Liver (tissue), 9 donors: ENCODE results near the gene SLC14A1. TPM values are rescaled to one million over a fixed set of nuclear protein-coding genes. Genes with fewer than 3 reads are reported as not detected.

Experiments
- DNase-seq: peaks from one replicate; pipeline ENCODE4 v3.0.0-alpha.2; 2017; ENCODE audit warnings: low spot score
- H3K27ac ChIP-seq, 2 donors: one replicate each; pipeline ENCODE4 v1.7.0; 2013; ENCODE audit warnings: inconsistent platforms in 2 of 2, low read length in 2 of 2, control low read depth in 1 of 2, low read depth in 1 of 2, mild to moderate bottlenecking in 1 of 2
- H3K27me3 ChIP-seq, 4 donors: one replicate each; pipeline versions ENCODE4 v1.6.1 to v1.7.0; 2013; ENCODE audit warnings: low read length in 3 of 4, inconsistent platforms in 1 of 4, mild to moderate bottlenecking in 1 of 4, moderate library complexity in 1 of 4; ENCODE audit not compliant: control insufficient read depth in 4 of 4, insufficient read depth in 4 of 4
- H3K36me3 ChIP-seq, 4 donors: one replicate each; pipeline versions ENCODE4 v1.6.1 to v1.7.0; 2013; ENCODE audit warnings: low read length in 3 of 4, mild to moderate bottlenecking in 3 of 4, low read depth in 1 of 4, moderate library complexity in 1 of 4; ENCODE audit not compliant: control insufficient read depth in 4 of 4, insufficient read depth in 3 of 4
- H3K4me1 ChIP-seq, 4 donors: one replicate each; pipeline versions ENCODE4 v1.6.1 to v1.7.0; 2013; ENCODE audit warnings: low read length in 3 of 4, mild to moderate bottlenecking in 3 of 4, moderate library complexity in 1 of 4; ENCODE audit not compliant: control insufficient read depth in 4 of 4, insufficient read depth in 4 of 4
- H3K4me3 ChIP-seq, 3 donors: one replicate each; pipeline versions ENCODE4 v1.6.1 to v1.7.0; 2013; ENCODE audit warnings: low read length in 3 of 3, control low read depth in 1 of 3, low read depth in 1 of 3, mild to moderate bottlenecking in 1 of 3
- H3K9ac ChIP-seq, 2 donors: one replicate each; pipeline ENCODE4 v1.7.0; 2013; ENCODE audit warnings: low read length in 2 of 2, mild to moderate bottlenecking in 2 of 2, moderate library complexity in 2 of 2, control low read depth in 1 of 2, low read depth in 1 of 2
- H3K9me3 ChIP-seq, 4 donors: one replicate each; pipeline versions ENCODE4 v1.6.1 to v1.7.0; 2013; ENCODE audit warnings: low read length in 3 of 4; ENCODE audit not compliant: control insufficient read depth in 4 of 4
- EGR1 ChIP-seq, 2 donors: IDR thresholded peaks; 2 replicates each; pipeline ENCODE4 v1.6.1; 2016 to 2018; ENCODE audit warnings: antibody characterized with exemption in 2 of 2, low read depth in 2 of 2
- FOXA1 ChIP-seq: IDR thresholded peaks from 2 replicates; pipeline ENCODE4 v1.6.1; 2016; ENCODE audit warnings: antibody characterized with exemption
- FOXA2 ChIP-seq: IDR thresholded peaks from 2 replicates; pipeline ENCODE4 v1.6.1; 2016; ENCODE audit warnings: antibody characterized with exemption
- GABPA ChIP-seq, 2 donors: IDR thresholded peaks in 1 of 2; conservative IDR thresholded peaks in 1 of 2; 2 replicates each; pipeline ENCODE4 v1.6.1; 2016; ENCODE audit warnings: antibody characterized with exemption in 2 of 2, mild to moderate bottlenecking in 1 of 2, moderate library complexity in 1 of 2
- HNF4A ChIP-seq, 2 donors: conservative IDR thresholded peaks; 2 replicates each; pipeline ENCODE4 v1.6.1; 2016; ENCODE audit warnings: antibody characterized with exemption in 2 of 2, mild to moderate bottlenecking in 2 of 2
- NR2F2 ChIP-seq: IDR thresholded peaks from 2 replicates; pipeline ENCODE4 v1.6.1; 2016; ENCODE audit warnings: antibody characterized with exemption
- RXRA ChIP-seq, 2 donors: IDR thresholded peaks; 2 replicates each; pipeline ENCODE4 v1.6.1; 2017 to 2018; ENCODE audit warnings: antibody characterized with exemption in 2 of 2, mild to moderate bottlenecking in 1 of 2
- SP1 ChIP-seq: IDR thresholded peaks from 2 replicates; pipeline ENCODE4 v1.6.1; 2018; ENCODE audit warnings: antibody characterized with exemption, mild to moderate bottlenecking
- YY1 ChIP-seq: IDR thresholded peaks from 2 replicates; pipeline ENCODE4 v1.6.1; 2016; ENCODE audit warnings: antibody characterized with exemption, mild to moderate bottlenecking
- WGBS: extraction: QIAGEN DNeasy Blood & Tissue Kit; methylation state at CpG from one replicate; pipeline ENCODE4 v1.1.7; 2013; 5-methylcytosine and 5-hydroxymethylcytosine counted together
- polyA plus RNA-seq, 2 donors: library from polyadenylated mRNA; stranded (reverse) in 1 of 2; unstranded in 1 of 2; fragments of 200-250 nt in 1 of 2; fragments of >200 nt in 1 of 2; fragmentation: Nextera tagmentation in 1 of 2; extraction: Ambion mirVana in 1 of 2; gene quantifications; one replicate each; pipeline versions ENCODE4 v1.2.1 to v1.2.3, GENCODE V29; 2013 to 2015
- total RNA-seq, 2 donors: library from RNA; depleted of rRNA; stranded (reverse); fragments of >200 nt; gene quantifications; one replicate each; pipeline ENCODE4 v1.2.3, GENCODE V29; 2014
- TF ChIP-seq, protein P1 (sequence below): IDR thresholded peaks from 2 replicates; pipeline ENCODE4 v1.6.1; 2016; ENCODE audit warnings: antibody characterized with exemption
- TF ChIP-seq, protein P2 (sequence below): IDR thresholded peaks from 2 replicates; pipeline ENCODE4 v1.6.1; 2016; ENCODE audit warnings: antibody characterized with exemption
- TF ChIP-seq, protein P3 (sequence below): IDR thresholded peaks from 2 replicates; pipeline ENCODE4 v1.6.1; 2016; ENCODE audit warnings: antibody characterized with exemption
- donor health status: healthy.
- donor health status: healthy.
- donor health status: healthy.
- donor health status: healthy.
- donor health status: healthy.

Gene SLC14A1
- total and polyA plus RNA-seq, 4 donors, result 0.56 to 96.7 (median 0.80) TPM

DNA sequence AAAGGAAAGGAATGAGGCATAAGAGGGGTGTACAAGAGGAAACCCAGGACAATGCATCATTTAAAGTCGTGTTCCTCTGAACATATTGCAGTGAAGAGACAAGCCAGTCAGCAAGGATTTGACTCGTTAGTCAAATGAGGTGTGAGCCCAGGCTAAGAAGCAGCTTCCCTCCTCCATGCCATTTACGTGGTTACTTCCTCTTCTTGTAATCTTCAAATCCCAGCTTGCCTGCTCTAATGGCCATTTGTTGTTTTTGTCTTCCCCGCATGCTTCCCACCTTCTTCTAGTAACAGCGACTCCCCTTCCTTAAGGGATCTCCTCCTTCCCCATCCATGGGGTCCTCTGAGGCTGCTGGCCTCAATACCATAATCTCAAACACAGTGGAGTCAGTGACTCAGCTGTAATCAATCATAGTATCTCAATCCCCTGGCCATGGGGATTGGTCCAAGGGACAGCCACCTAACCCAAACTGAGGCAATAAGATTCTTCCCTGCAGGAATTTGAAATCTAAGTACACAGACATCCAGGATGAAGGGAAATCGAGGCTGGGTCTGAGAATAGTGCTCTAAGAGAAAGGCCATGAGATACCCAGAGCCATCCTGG is 37.6 kb downstream of the SLC14A1 start:
- no peaks in the 10 kb centered on the region for H3K27me3 ChIP-seq
- H3K36me3 ChIP-seq, result no peaks in the 10 kb centered on the region
- H3K9me3 ChIP-seq, result no peaks in the 10 kb centered on the region
- no peak for DNase-seq
- TF ChIP-seq, protein P1, sequence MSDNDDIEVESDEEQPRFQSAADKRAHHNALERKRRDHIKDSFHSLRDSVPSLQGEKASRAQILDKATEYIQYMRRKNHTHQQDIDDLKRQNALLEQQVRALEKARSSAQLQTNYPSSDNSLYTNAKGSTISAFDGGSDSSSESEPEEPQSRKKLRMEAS, result no peak
- TF ChIP-seq YY1 (no peak), SP1 (no peak), NR2F2 (no peak), GABPA (IDR thresholded peaks at IDR 0.05 in 1 of 2, conservative IDR thresholded peaks at IDR 0.05 in 1 of 2) (no peak), HNF4A (conservative IDR thresholded peaks at IDR 0.05) (no peak)
- TF ChIP-seq, protein P2, sequence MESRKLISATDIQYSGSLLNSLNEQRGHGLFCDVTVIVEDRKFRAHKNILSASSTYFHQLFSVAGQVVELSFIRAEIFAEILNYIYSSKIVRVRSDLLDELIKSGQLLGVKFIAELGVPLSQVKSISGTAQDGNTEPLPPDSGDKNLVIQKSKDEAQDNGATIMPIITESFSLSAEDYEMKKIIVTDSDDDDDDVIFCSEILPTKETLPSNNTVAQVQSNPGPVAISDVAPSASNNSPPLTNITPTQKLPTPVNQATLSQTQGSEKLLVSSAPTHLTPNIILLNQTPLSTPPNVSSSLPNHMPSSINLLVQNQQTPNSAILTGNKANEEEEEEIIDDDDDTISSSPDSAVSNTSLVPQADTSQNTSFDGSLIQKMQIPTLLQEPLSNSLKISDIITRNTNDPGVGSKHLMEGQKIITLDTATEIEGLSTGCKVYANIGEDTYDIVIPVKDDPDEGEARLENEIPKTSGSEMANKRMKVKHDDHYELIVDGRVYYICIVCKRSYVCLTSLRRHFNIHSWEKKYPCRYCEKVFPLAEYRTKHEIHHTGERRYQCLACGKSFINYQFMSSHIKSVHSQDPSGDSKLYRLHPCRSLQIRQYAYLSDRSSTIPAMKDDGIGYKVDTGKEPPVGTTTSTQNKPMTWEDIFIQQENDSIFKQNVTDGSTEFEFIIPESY, result no peak
- TF ChIP-seq, protein P3, sequence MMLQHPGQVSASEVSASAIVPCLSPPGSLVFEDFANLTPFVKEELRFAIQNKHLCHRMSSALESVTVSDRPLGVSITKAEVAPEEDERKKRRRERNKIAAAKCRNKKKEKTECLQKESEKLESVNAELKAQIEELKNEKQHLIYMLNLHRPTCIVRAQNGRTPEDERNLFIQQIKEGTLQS, result no peak
- H3K9ac ChIP-seq, result no peak overlapping the region
- 76% methylated on average over 6 of the region's 6 CpGs for WGBS
- H3K27ac ChIP-seq, result no peak overlapping the region
- no peak overlapping the region for H3K4me3 ChIP-seq
- no peaks in the 10 kb centered on the region for H3K4me1 ChIP-seq

DNA sequence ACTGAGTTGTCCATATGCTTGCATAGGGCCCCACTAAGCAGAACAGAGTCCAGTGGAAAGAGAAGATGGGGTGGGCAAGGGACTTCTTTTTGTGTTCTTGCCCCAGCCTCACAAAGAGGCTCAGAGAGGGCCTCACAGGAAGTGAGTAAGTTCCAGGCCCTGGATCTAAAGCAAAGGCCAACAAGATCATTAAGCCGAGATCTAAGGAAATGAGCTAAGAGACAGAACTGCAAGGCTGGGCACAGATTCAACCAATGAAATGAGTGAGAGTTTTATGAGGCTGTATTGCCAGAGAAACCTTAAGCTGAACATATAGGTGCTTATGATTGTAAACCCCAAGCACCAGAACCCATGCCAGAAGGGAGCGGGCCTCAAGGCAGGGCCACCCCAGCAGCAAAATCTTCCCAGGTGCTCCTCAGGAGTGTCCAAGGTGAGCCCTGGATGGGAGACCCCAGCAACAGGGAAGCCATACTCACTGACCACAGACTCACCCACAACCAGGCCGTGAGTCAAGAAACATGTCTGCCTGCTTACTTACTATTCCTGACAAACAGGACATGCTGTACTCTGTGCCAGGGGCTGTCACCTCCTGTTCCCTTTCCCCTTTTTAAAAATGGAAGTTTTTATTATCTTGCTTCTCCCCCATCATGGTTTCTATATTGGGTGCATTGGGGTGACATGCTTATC is 40.2 kb downstream of the SLC14A1 start:
- H3K4me1 ChIP-seq, result no peaks in the 10 kb centered on the region

More for the DNA sequence above, 40.2 kb downstream of the SLC14A1 start:
- Histone ChIP-seq H3K9ac (no peak overlapping the region), H3K27ac (no peak overlapping the region), H3K36me3 (no peaks in the 10 kb centered on the region), H3K4me3 (no peak overlapping the region), H3K27me3 (no peaks in the 10 kb centered on the region), H3K9me3 (no peaks in the 10 kb centered on the region)
- TF ChIP-seq RXRA (IDR thresholded peaks at IDR 0.05) (no peak), EGR1 (IDR thresholded peaks at IDR 0.05; ENCODE audit: low read depth in 2 of 2) (no peak), NR2F2 (no peak), FOXA1 (no peak), HNF4A (conservative IDR thresholded peaks at IDR 0.05) (no peak), YY1 (no peak), FOXA2 (no peak)
- TF ChIP-seq, protein P2, result no peak
- TF ChIP-seq, protein P3, result no peak
- 75% methylated on average over 3 of the region's 3 CpGs for WGBS
- DNase-seq, result no peak
